Left lobe of liver (tissue), 2 donors: ENCODE measurements around the gene BEGAIN. TPM values are rescaled to one million over a fixed set of nuclear protein-coding genes. Genes with fewer than 3 reads are reported as not detected.
"Not testable (repeated sequence)": the region's sequence is repeated elsewhere in the genome, so short reads cannot be mapped to it uniquely, and the experiment has no call there.

Experiments used
- ATAC-seq: fragments of 200-7000 bp; cut with Tn5 transposase; one replicate; pipeline ENCODE4 v1.9.1; 2020; ENCODE audit warnings: mild to moderate bottlenecking, moderate library complexity
- DNase-seq: peaks from one replicate; pipeline ENCODE4 v3.0.0-alpha.2; 2020; ENCODE audit warnings: low spot score
- total RNA-seq: library from RNA; stranded (reverse); gene quantifications from one replicate; pipeline ENCODE4 v1.2.1, GENCODE V29; 2021
- donor health status: DM: no; HTN: no; CAD: no; lungs with moderate emphysema.
- donor health status: DM: no; HTN: yes; CAD: no.

Gene BEGAIN
- total RNA-seq, 1 donor from 2014 or later = 0.70 TPM

DNA sequence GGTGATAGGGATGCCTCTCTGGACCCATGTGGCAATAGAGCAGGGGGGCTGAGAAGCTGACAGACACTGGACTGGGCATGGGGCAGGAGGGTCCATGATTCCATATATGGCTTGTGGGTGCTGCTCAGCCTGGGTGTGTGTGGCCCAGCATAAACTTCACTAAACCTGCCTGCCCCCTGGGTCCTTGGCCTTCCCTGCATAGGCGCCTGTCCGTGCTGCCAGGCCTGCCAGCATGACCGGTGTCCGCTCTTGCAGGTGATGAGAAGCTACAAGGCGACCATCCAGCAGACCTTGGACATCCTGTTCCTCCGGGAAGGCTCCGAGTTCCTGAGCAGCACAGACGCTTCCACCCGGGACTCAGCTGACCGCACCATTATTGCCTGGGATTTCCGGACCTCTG lies 61.6 kb downstream of the BEGAIN start:
- DNase-seq = no peak

DNA sequence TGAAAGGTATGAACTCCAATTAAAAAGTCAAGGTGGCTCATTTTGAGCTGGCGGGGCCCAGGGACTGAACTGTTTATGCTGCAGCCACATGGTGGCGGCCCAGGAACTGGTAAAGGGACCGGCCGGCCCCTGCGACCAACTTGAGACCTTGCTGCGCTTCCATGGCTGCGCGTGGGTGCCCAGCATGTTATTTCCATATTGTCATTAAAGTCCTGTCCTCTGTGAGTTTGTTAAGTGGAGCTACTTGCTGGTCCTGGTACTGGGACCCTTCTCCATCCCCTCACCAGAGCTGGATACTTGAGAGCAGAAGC lies 62.3 kb downstream of the BEGAIN start:
- DNase-seq = no peak
- ATAC-seq = peak; percentile 55

More for the DNA sequence above, 61.6 kb downstream of the BEGAIN start:
- ATAC-seq = no peak

GRCh38 chr14:100524233-100524932 lies 62.8 kb downstream of the BEGAIN start:
- DNase-seq (no peak), ATAC-seq (no peak)

- DNase-seq (no peak), ATAC-seq (no peak)
Measured at GRCh38 chr14:100523843-100524169, 63.4 kb downstream of the BEGAIN start.

- ATAC-seq = no peak
- no peak for DNase-seq
Measured at GRCh38 chr14:100523131-100523842, 63.9 kb downstream of the BEGAIN start.

GRCh38 chr14:100522616-100523099 lies 64.6 kb downstream of the BEGAIN start:
- ATAC-seq = no peak
- DNase-seq = no peak

DNA sequence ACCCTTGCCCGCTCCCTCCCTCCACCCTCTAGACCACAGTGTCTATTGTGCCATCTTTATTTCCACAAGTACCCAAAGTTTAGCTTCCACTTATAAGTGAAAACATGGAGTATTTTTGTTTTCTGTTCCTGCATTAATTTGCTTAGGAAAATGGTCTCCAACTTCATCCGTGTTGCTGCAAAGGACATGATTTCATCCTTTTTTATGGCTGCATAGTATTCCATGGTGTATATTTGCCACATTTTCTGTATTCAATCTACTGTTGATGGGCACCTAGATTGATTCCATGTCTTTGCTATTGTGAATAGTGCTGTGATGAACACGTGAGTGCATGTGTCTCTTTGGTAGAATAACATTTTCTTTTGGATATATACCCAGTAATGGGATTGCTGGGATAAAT lies 81.2 kb downstream of the BEGAIN start:
- DNase-seq, ATAC-seq: not testable (repeated sequence)

DNA sequence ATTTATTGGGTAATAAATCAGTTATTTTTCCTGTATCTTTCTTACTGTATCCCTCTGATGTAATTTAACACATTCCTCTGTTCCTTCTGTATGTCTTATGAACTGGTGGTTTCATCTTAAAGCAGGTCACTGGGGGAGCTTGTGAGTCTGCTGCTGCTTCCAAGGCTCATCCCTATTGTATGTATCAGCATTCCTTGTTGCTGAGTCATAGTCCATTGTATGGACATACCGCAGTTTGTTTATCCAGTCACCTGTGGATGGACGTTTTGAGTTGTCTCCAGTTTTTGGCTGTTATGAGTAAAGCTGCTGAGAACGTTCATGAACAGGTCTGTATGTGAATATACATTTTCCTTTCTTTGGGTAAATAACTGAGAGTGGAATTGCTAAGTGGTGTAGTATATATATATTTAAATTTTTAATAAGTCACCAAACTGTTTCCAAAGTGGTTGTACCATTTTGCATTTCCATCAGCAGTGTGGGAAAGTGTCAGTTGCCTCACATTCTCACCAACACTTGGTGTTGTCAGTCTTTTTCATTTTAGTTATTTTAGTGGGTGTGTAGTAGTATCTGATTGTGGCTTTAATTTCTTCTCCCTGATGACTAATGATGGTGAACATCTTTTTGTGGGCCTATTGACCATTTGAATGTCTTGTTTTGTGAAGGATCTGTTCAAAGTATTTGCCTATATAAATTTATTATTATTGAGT lies 82.7 kb downstream of the BEGAIN start:
- ATAC-seq (no peak), DNase-seq (no peak)

DNA sequence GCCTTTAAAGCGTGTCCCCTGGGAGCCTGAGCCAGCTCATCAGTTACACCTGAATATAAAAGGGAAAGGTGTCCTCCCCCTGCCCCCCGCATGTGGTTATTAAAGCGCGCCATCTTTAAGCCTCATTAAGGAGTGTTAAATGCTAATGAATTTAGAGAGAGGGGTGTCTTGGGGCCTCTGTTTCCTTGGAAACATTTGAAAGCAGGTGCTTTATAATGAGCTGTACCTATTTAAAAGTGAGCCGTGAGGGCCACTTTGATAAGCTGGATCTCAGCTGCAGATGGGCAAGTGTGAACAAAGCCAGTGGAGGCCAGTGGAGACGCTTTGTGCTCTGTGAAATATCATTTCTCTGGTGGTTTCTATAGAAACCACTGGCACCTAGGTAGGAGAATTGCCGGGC lies 84.0 kb downstream of the BEGAIN start:
- no peak for DNase-seq
- no peak for ATAC-seq

DNA sequence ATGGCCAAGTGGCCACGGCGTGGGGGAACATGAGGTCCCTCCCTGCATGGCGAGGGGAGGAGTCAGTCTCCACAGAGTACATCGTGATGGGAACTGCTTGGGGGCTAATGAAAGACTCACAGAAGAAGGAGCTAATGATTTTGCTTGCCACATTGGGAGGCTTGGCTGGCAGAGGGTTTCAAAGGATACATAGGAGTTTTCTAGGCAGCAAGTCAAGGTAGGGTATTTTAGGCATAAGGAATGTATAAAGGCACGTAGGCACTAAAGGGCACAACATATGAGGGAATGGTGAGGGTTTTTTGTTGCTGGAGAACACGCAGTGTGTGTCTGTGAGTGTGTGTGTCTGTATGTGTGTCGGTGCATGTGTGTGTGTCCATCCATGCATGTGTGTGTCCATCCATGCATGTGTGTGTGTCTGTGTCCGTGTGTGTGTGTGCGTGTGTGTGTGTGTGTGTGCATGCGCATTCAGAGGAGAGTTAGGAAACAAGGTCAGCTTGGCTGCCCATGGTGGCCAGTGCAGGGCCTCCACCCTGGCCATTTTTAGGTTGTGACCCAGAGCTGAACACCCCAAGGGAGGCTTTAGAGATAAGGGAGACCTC lies 84.5 kb downstream of the BEGAIN start:
- DNase-seq (no peak), ATAC-seq (no peak)

DNA sequence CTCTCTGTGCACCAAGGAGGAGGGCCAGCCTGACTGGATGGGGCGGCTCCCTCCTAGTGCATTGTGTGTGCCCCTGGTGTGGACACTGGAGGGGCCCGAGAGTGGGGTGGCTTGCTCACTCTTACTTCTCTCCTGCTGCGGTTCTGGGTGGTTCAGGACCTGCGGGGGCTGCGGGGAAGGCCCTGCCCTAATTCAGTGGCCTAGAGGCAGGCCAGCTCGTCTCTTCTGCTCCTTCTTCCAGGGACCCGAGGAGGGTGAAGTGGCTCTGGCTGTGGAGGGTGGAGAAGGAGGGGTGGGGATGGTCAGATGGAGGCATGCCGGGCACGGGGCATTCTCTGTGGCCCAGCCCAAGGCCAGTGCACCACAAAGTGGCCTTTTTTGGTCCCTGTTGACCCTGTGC lies 87.1 kb downstream of the BEGAIN start:
- ATAC-seq (no peak), DNase-seq (no peak)

- no peak for DNase-seq
- ATAC-seq = no peak
Measured at GRCh38 chr14:100498068-100498467, 89.1 kb downstream of the BEGAIN start.

- no peak for DNase-seq
- no peak for ATAC-seq
Measured at GRCh38 chr14:100495917-100496316, 91.3 kb downstream of the BEGAIN start.

GRCh38 chr14:100494645-100495044 lies 92.6 kb downstream of the BEGAIN start:
- DNase-seq (no peak), ATAC-seq (no peak)

DNA sequence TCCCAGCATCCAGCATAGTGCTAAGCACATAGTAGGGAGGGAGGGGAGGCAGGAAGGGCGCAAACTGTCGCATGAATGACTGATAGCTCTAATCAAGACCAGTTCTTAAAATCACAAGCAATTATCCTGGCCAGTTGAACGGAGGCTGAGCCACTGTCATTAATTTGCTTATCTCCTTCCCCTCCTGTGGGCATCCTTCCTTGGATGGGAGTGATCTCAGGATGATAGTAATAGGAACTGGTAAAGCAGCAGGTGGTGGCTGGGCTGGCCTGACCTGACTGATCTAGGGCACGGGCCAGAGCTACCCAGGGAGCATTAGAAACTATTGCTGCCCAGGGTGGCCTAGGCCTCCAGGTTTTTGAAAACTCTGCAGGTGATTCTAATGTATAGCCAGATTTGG lies 97.0 kb downstream of the BEGAIN start:
- no peak for DNase-seq
- ATAC-seq = no peak

GRCh38 chr14:100488057-100488456 lies 99.2 kb downstream of the BEGAIN start:
- ATAC-seq = no peak
- DNase-seq = no peak

GRCh38 chr14:100487304-100487703 lies 99.9 kb downstream of the BEGAIN start:
- DNase-seq (no peak), ATAC-seq (no peak)

Other genes starting within 250 kb of the BEGAIN start
- gene WDR25, start 210.9 kb downstream of the BEGAIN start, total RNA-seq = 5.0 TPM
- gene DLK1, start 139.5 kb upstream of the BEGAIN start, total RNA-seq = 1.3 TPM
- gene MEG3, start 238.7 kb upstream of the BEGAIN start, total RNA-seq = 26.7 TPM